Fibroblast of skin of abdomen (primary cell): ENCODE measurements around the gene CCNI. TPM values are rescaled to one million over a fixed set of nuclear protein-coding genes. Genes with fewer than 3 reads are reported as not detected.
"Not testable (repeated sequence)": the region's sequence is repeated elsewhere in the genome, so short reads cannot be mapped to it uniquely, and the experiment has no call there.

Source experiments
- DNase-seq: peaks from one replicate; pipeline ENCODE4 v3.0.0-alpha.2; 2013
- polyA plus RNA-seq, 2 experiments: library from polyadenylated mRNA; unstranded; fragments of 120-200 nt; gene quantifications; one replicate each; pipeline ENCODE4 v1.2.1, GENCODE V29; 2013; ENCODE audit not compliant: insufficient read length in 2 of 2

The CCNI gene
- polyA plus RNA-seq (2013, experiment 1 of 2; ENCODE audit: insufficient read length), result 367 TPM
- 377 TPM for polyA plus RNA-seq (2013, experiment 2 of 2; ENCODE audit: insufficient read length)

GRCh38 chr4:77075869-77076799, at the start of gene CCNI:
Gene CCNI (minus strand): TSS chr4:77075989. CDS start chr4:77066362, 9,627 bp downstream.
- peak; percentile 97 for DNase-seq

GRCh38 chr4:77124576-77124975, 48.8 kb upstream of the CCNI start:
- no peak for DNase-seq

GRCh38 chr4:77123411-77123810, 47.6 kb upstream of the CCNI start:
- DNase-seq, result no peak

GRCh38 chr4:77122656-77123055, 46.9 kb upstream of the CCNI start:
- no peak for DNase-seq

GRCh38 chr4:77121736-77122240, 46.0 kb upstream of the CCNI start:
- DNase-seq, result no peak

- no peak for DNase-seq
These were observed 45.2 kb upstream of the CCNI start for GRCh38 chr4:77120886-77121508.

- no peak for DNase-seq
These were observed 41.9 kb upstream of the CCNI start for GRCh38 chr4:77117721-77118120.

GRCh38 chr4:77113069-77113468, 37.3 kb upstream of the CCNI start:
- no peak for DNase-seq

GRCh38 chr4:77110730-77111129, 34.9 kb upstream of the CCNI start:
- no peak for DNase-seq

- DNase-seq, result peak; percentile 41
These were observed 29.2 kb upstream of the CCNI start for GRCh38 chr4:77104791-77105540.

GRCh38 chr4:77104388-77104787, 28.6 kb upstream of the CCNI start:
- DNase-seq, result no peak

GRCh38 chr4:77100234-77100633, 24.4 kb upstream of the CCNI start:
- no peak for DNase-seq

GRCh38 chr4:77097611-77098010, 21.8 kb upstream of the CCNI start:
- no peak for DNase-seq

GRCh38 chr4:77095101-77095821, 19.5 kb upstream of the CCNI start:
- DNase-seq, result peak; percentile 56

GRCh38 chr4:77094496-77094895, 18.7 kb upstream of the CCNI start:
- no peak for DNase-seq

GRCh38 chr4:77093401-77093800, 17.6 kb upstream of the CCNI start:
- DNase-seq, result peak; percentile 52

- peak; percentile 44 for DNase-seq
These were observed 17.2 kb upstream of the CCNI start for GRCh38 chr4:77092975-77093374.

GRCh38 chr4:77089866-77090265, 14.1 kb upstream of the CCNI start:
- DNase-seq, result no peak

- not testable (repeated sequence) for DNase-seq
These were observed 11.2 kb upstream of the CCNI start for GRCh38 chr4:77087027-77087426.

GRCh38 chr4:77084019-77084639, 8.3 kb upstream of the CCNI start:
- DNase-seq, result no peak

- DNase-seq, result peak; percentile 24
These were observed 7.3 kb upstream of the CCNI start for GRCh38 chr4:77082886-77083608.
